Kidney epithelial cell (primary cell): ENCODE results near the gene NFATC4. TPM values are rescaled to one million over a fixed set of nuclear protein-coding genes. Genes with fewer than 3 reads are reported as not detected.

Source experiments
- DNase-seq: peaks from one replicate; pipeline ENCODE4 v3.0.0-alpha.2; 2010; ENCODE audit warnings: low read depth
- H3K27me3 ChIP-seq: 2 replicates; pipeline ENCODE4 v1.6.0; 2011; ENCODE audit warnings: low read length; ENCODE audit not compliant: control insufficient read depth, insufficient read depth
- H3K36me3 ChIP-seq: 2 replicates; pipeline ENCODE4 v1.5.1; 2011; ENCODE audit warnings: low read length; ENCODE audit not compliant: control insufficient read depth, insufficient read depth
- H3K4me3 ChIP-seq: 2 replicates; pipeline ENCODE4 v1.5.1; 2011; ENCODE audit warnings: low read depth, mild to moderate bottlenecking, control low read depth, low read length
- CTCF ChIP-seq: IDR thresholded peaks from 2 replicates; pipeline ENCODE4 v1.5.1; 2011; ENCODE audit warnings: mild to moderate bottlenecking, moderate library complexity, low read length, control low read depth, inconsistent platforms; ENCODE audit not compliant: insufficient read depth, poor library complexity, severe bottlenecking
- total RNA-seq: library from RNA; depleted of rRNA; stranded (reverse); fragments of >200 nt; gene quantifications from 2 replicates; pipeline ENCODE4 v1.2.3, GENCODE V29; 2015

Gene NFATC4
- total RNA-seq, 1 donor from 2014 or later: 8.0 TPM

GRCh38 chr14:24422694-24423601 is 55.0 kb downstream of the NFATC4 start:
- H3K36me3 ChIP-seq: no peaks in the 10 kb centered on the region
- no peak for TF ChIP-seq CTCF
- H3K27me3 ChIP-seq: no peaks in the 10 kb centered on the region
- no peak for DNase-seq
- H3K4me3 ChIP-seq: no peak overlapping the region

DNA sequence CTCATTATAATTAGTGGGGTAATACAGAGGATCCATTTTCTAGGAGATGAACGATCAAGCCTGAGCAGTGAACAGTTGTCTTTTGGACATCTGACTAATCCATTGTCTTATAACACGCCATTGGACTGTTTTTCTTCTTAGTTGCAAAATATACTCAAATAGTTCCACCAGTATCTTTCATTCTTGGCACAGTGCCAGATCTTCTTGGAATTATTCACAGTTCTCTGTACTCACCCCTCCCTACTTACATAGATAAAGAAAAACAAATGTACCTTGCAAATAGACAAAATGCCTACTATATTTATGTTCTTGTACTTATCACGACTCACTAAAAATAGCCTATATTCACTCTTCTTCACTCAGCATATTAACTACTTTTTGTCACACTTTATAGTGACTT is 57.7 kb downstream of the NFATC4 start:
- no peak for DNase-seq
- no peak for TF ChIP-seq CTCF
- Histone ChIP-seq H3K27me3 (no peaks in the 10 kb centered on the region), H3K4me3 (no peak overlapping the region), H3K36me3 (no peaks in the 10 kb centered on the region)

DNA sequence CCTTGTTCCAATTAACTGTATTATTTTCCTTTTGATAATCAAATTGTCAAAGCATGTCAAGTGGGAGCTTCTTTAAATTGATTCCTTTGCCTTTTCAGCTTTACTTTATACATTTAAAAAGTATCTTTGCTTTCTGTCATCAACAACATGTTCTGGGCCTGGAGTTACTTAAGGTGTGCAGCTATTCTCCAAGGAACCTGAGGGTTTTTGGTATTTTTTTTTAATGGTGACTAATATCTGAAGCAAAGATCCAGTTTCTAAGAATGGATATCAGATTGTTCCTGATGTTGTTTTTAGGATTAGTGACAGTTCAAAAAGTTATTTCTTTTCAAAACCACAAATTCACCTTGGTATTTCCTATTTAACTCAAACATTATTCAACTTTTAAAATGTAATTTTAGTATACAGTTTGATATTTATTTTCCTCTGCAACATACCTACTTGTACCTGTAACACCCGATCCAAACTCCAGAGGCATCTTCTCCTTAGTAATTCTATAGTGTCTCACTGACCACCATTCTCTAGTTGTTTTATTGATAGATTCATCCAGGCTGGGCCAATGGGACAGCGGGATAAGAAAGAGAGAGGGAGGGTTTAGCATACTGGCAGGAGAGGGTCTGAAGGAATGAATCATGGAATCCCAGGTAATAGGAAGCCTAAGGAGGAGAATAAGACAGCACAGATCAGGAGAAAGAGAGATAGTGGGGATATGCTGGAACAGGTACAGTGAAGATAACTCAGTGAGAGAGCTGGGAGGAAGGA is 58.3 kb downstream of the NFATC4 start:
- Histone ChIP-seq H3K27me3 (no peaks in the 10 kb centered on the region), H3K4me3 (no peak overlapping the region), H3K36me3 (no peaks in the 10 kb centered on the region)
- no peak for TF ChIP-seq CTCF
- no peak for DNase-seq

GRCh38 chr14:24426912-24427536 is 59.0 kb downstream of the NFATC4 start:
- Histone ChIP-seq H3K4me3 (no peak overlapping the region), H3K27me3 (no peaks in the 10 kb centered on the region), H3K36me3 (no peaks in the 10 kb centered on the region)
- no peak for DNase-seq
- no peak for TF ChIP-seq CTCF

DNA sequence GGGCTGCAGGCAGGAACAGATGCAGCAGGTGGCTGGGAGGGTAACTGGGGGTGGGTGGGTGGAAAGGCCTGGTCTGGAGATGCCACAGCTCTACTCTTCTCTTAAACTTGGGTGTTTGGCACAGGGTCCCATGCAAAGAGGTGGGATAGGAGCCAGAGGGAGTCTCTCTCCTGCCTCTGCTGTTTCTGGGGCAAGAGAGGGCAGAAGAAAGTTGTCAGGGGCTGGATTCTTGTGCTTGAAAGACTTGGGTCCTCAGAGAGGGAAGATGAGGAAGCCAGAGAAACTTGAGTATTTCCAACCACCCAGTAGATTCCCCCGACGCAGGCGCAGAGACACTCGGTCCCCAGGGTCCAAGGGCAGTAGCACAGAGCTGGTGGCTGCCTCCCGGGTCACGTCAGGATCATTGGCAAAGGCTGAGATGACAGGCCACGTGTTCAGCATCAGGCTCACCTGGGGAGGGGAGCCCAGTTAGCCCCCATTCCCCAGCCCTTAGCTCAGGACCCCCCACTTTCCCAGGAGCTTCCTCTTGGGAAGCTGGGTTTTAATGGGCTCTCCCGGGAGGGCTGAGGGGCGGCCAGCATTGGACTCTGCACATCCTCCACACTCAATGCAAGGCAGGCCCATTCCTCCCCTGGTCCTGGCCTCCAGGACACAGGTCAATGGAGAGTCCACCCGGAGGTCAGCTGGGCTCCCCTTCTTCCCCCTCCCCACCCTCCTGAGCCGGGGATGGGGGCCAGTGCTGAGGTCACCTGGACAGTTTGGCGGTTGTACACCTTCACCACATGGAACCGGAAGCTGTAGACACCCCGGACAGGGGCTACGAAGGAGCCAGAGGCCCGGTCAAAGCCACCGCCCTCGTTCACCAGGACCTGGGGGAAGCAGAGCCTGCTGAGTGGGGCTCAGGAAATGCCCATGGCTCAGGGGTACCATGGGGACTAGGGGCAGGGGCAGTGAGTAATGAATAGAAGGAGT is 59.8 kb downstream of the NFATC4 start:
- no peaks in the 10 kb centered on the region for H3K27me3 ChIP-seq
- TF ChIP-seq CTCF: no peak
- H3K36me3 ChIP-seq: peaks cover under 1% of the 10 kb centered on the region
- no peak overlapping the region for H3K4me3 ChIP-seq
- DNase-seq: no peak
